ENCODE results near the gene HLA-DQA1. TPM values are rescaled to one million over a fixed set of nuclear protein-coding genes. Genes with fewer than 3 reads are reported as not detected.

HLA-DQA1 gene
- total RNA-seq, 1 experiment from 2014 or later = 0.86 TPM

GRCh38 chr6:32635526-32636123, 1.6 kb upstream of the HLA-DQA1 start:
- Histone ChIP-seq H3K4me1 (ENCODE audit: control insufficient read depth in 1 of 2, insufficient read depth in 2 of 2, low read length in 2 of 2) (no peaks in the 10 kb centered on the region), H3K4me3 (replicated peaks in 1 of 2; ENCODE audit: low read depth in 1 of 2, low read length in 2 of 2) (no peak overlapping the region), H3K9ac (ENCODE audit: low read length) (no peak overlapping the region), H3K27me3 (ENCODE audit: insufficient read depth, low read length) (no peaks in the 10 kb centered on the region), H4K20me1 (ENCODE audit: insufficient read depth) (no peaks in the 10 kb centered on the region), H3K9me3 (ENCODE audit: control insufficient read depth in 1 of 2, insufficient read depth in 1 of 2, low read depth in 1 of 2, low read length in 2 of 2) (no peaks in the 10 kb centered on the region), H2AFZ (ENCODE audit: low read depth, low read length, poor library complexity, severe bottlenecking) (no peak overlapping the region), H3K36me3 (ENCODE audit: control insufficient read depth in 1 of 2, insufficient read depth in 2 of 2, low read length in 2 of 2) (no peaks in the 10 kb centered on the region), H3K4me2 (ENCODE audit: low read length) (no peak overlapping the region), H3K27ac (ENCODE audit: low read depth, low read length) (no peak overlapping the region), H3K79me2 (ENCODE audit: insufficient read depth, low read length) (no peaks in the 10 kb centered on the region), H3K9me2 (ENCODE audit: insufficient read depth) (no peaks in the 10 kb centered on the region)
- CTCF ChIA-PET = no interaction called here
- POLR2A ChIA-PET = no interaction called here
- TF ChIP-seq MAX (IDR thresholded peaks at IDR 0.05) = no peak
- no peak for TF ChIP-seq CTCF (IDR thresholded peaks at IDR 0.05 in 2 of 3, conservative IDR thresholded peaks at IDR 0.05 in 1 of 3; ENCODE audit: borderline replicate concordance in 1 of 3, insufficient read depth in 1 of 3, low read depth in 2 of 3, low read length in 2 of 3)
- TF ChIP-seq SIN3A (IDR thresholded peaks at IDR 0.05; ENCODE audit: low read depth) = no peak
- TF ChIP-seq ELF1 (IDR thresholded peaks at IDR 0.05; ENCODE audit: borderline replicate concordance, low read depth) = no peak
- TF ChIP-seq EGR1 (IDR thresholded peaks at IDR 0.05; ENCODE audit: low read depth) = no peak
- no peak for TF ChIP-seq RAD21 (IDR thresholded peaks at IDR 0.05; ENCODE audit: low read depth)
- no peak for TF ChIP-seq SP1 (IDR thresholded peaks at IDR 0.05; ENCODE audit: low read depth)
- no peak for TF ChIP-seq YY1 (IDR thresholded peaks at IDR 0.05; ENCODE audit: extremely low read depth, insufficient replicate concordance, low read depth, low read length)
- no peak for TF ChIP-seq EZH2 (IDR thresholded peaks at IDR 0.05)
- no peak for TF ChIP-seq JUND (IDR thresholded peaks at IDR 0.05)
- no peak for TF ChIP-seq ATF3 (IDR thresholded peaks at IDR 0.05)
- no peak for TF ChIP-seq ZFX (IDR thresholded peaks at IDR 0.05)
- TF ChIP-seq ZNF274 (IDR thresholded peaks at IDR 0.05; ENCODE audit: low read depth, low read length) = no peak
- no peak for TF ChIP-seq FOSL1 (IDR thresholded peaks at IDR 0.05; ENCODE audit: low read depth)
- TF ChIP-seq TCF7L2 (IDR thresholded peaks at IDR 0.05; ENCODE audit: borderline replicate concordance, extremely low read depth, insufficient read depth, insufficient read length) = no peak
- TF ChIP-seq REST (IDR thresholded peaks at IDR 0.05; ENCODE audit: low read depth) = no peak
- RAD21 ChIA-PET (ENCODE audit: low non-redundant PET in 1 of 2, low total read pairs in 2 of 2, uncharacterized antibody in 2 of 2, unreplicated experiment in 2 of 2) = no interaction called here
- ATAC-seq (no peak), DNase-seq (ENCODE audit: low read depth, low spot score) (no peak)
- BruUV-seq (replicated peaks) = no TSS peak
- intact Hi-C loops (cut with micrococcal nuclease) = no loop called here
